Activated CD4-positive, alpha-beta T cell treated with anti-CD3 and anti-CD28 coated beads, Interleukin-2, amount 50 U/mL, for 1 hour (primary cell): Measurements from ENCODE around the gene HACD3.
"Not testable (repeated sequence)": the region's sequence is repeated elsewhere in the genome, so short reads cannot be mapped to it uniquely, and the experiment has no call there.

ENCODE experiments used
- DNase-seq: peaks from one replicate; pipeline ENCODE4 v3.0.0-alpha.2; 2020

Gene HACD3

GRCh38 chr15:65550681-65551098 is 20.4 kb downstream of the HACD3 start:
- no peak for DNase-seq

GRCh38 chr15:65551183-65551582 is 20.9 kb downstream of the HACD3 start:
- DNase-seq = no peak

GRCh38 chr15:65552851-65553250 is 22.6 kb downstream of the HACD3 start:
- not testable (repeated sequence) for DNase-seq

GRCh38 chr15:65553691-65554090 is 23.4 kb downstream of the HACD3 start:
- no peak for DNase-seq

- DNase-seq = no peak
These were observed 26.4 kb downstream of the HACD3 start for GRCh38 chr15:65556622-65557021.

- no peak for DNase-seq
These were observed 28.1 kb downstream of the HACD3 start for GRCh38 chr15:65558336-65558735.

- DNase-seq = no peak
These were observed 28.9 kb downstream of the HACD3 start for GRCh38 chr15:65558997-65559760.

GRCh38 chr15:65559941-65560340 is 29.7 kb downstream of the HACD3 start:
- no peak for DNase-seq

GRCh38 chr15:65561934-65562333 is 31.7 kb downstream of the HACD3 start:
- DNase-seq = no peak

- no peak for DNase-seq
These were observed 39.5 kb downstream of the HACD3 start for GRCh38 chr15:65569728-65570127.

GRCh38 chr15:65571971-65572370 is 41.7 kb downstream of the HACD3 start:
- no peak for DNase-seq

- DNase-seq = no peak
These were observed 46.4 kb downstream of the HACD3 start for GRCh38 chr15:65576664-65577063.

GRCh38 chr15:65577129-65577996 is 47.1 kb downstream of the HACD3 start:
- no peak for DNase-seq

- DNase-seq = no peak
These were observed 48.9 kb downstream of the HACD3 start for GRCh38 chr15:65578904-65579728.

GRCh38 chr15:65579762-65580161 is 49.5 kb downstream of the HACD3 start:
- no peak for DNase-seq

GRCh38 chr15:65580287-65580686 is 50.0 kb downstream of the HACD3 start:
- DNase-seq = no peak

- DNase-seq = peak; percentile 4
These were observed 53.4 kb downstream of the HACD3 start for GRCh38 chr15:65583701-65584100.

- DNase-seq = no peak
These were observed 54.0 kb downstream of the HACD3 start for GRCh38 chr15:65584241-65584640.

- no peak for DNase-seq
These were observed 56.8 kb downstream of the HACD3 start for GRCh38 chr15:65587094-65587493.

- peak; percentile 7 for DNase-seq
These were observed 65.7 kb downstream of the HACD3 start for GRCh38 chr15:65595960-65596359.

- DNase-seq = no peak
These were observed 68.2 kb downstream of the HACD3 start for GRCh38 chr15:65598468-65598867.

- no peak for DNase-seq
These were observed 69.4 kb downstream of the HACD3 start for GRCh38 chr15:65599677-65600076.

- no peak for DNase-seq
These were observed 72.9 kb downstream of the HACD3 start for GRCh38 chr15:65603134-65603533.
